Measurements from ENCODE around the gene MNT.

Gene MNT

DNA sequence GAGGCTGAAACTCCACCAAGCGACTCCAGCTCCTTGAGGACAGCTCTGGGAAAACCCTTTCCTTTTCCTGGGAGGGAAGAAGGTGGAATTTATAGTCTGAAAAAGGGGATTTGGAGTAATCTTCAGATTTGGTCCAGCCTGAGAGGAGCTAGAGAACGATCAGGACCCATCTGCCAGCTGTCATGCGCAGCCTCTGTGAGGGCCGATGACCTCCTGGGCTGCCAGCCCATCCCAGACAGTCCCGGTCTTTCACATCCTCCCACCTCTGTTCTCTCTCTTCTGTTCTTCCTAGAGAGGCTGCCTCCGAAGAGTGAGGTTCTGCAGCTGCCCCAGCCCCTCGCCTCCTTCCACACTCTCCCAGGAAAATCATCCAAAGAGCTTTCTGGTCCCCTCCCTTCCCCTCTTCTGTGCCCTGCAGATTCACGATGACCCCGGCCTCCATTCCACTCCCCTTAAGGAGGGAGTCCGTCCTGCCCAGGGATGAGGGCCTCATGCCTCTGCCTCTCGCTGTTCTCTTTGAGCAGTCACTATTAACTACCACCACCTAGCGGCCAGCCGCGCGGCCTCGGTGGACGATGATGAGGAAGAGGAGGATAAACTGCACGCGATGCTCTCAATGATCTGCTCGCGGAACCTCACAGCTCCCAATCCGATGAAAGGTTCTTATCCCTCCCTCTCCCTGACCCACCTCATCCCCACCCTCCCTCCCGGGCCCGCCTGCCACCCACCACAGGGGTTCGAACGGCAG is 33.9 kb downstream of the MNT start:
- TF ChIP-seq, protein P1, sequence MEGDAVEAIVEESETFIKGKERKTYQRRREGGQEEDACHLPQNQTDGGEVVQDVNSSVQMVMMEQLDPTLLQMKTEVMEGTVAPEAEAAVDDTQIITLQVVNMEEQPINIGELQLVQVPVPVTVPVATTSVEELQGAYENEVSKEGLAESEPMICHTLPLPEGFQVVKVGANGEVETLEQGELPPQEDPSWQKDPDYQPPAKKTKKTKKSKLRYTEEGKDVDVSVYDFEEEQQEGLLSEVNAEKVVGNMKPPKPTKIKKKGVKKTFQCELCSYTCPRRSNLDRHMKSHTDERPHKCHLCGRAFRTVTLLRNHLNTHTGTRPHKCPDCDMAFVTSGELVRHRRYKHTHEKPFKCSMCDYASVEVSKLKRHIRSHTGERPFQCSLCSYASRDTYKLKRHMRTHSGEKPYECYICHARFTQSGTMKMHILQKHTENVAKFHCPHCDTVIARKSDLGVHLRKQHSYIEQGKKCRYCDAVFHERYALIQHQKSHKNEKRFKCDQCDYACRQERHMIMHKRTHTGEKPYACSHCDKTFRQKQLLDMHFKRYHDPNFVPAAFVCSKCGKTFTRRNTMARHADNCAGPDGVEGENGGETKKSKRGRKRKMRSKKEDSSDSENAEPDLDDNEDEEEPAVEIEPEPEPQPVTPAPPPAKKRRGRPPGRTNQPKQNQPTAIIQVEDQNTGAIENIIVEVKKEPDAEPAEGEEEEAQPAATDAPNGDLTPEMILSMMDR (IDR thresholded peaks at IDR 0.05; ENCODE audit: extremely low read depth, insufficient read depth, missing control alignments), result no peak
- DNase-seq (ENCODE audit: low spot score), result no peak
- in situ Hi-C loops (cut with MboI; ENCODE audit: low pct_unique_long_range_greater_than_20kb, low sequenced_read_pairs, unreplicated experiment), result no loop called here

DNA sequence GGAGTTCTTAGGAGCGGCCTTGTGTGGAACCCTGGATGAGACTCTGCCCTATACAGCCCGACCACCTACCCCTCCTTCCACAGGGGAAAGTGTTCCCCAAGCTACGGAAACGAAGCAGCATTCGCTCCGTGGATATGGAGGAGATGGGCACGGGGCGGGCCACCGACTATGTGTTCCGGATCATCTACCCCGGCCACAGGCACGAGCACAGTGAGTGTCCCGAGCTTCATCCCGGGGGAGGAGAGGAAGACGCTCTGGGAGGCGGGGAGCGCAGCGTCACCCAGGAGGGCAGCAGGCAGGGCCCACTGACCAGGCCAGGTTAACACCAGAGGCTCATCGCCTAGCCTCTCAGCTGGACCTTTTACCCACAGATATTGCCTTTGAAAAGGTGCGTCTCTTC is 35.7 kb downstream of the MNT start:
- in situ Hi-C loops (cut with MboI; ENCODE audit: low pct_unique_long_range_greater_than_20kb, low sequenced_read_pairs, unreplicated experiment), result no loop called here
- DNase-seq (ENCODE audit: low spot score), result no peak
- TF ChIP-seq, protein P1 (IDR thresholded peaks at IDR 0.05; ENCODE audit: extremely low read depth, insufficient read depth, missing control alignments), result no peak

DNA sequence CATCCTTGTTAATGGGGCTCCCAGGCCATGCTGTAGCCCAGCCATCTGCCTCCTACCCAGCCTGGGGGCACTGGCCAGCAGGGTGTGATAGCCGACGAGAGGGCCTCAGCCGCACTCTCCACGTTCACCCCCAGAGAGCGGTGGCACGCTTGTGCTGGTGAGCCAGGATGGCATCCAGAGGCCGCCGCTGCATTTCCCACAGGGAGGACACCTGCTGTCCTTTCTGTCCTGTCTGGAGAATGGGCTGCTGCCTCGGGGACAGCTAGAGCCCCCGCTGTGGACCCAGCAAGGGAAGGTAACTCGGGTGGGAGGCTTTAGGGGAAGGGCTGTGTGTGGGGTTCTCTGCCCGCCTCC is 36.1 kb downstream of the MNT start:
- DNase-seq (ENCODE audit: low spot score), result no peak
- TF ChIP-seq, protein P1 (IDR thresholded peaks at IDR 0.05; ENCODE audit: extremely low read depth, insufficient read depth, missing control alignments), result no peak
- in situ Hi-C loops (cut with MboI; ENCODE audit: low pct_unique_long_range_greater_than_20kb, low sequenced_read_pairs, unreplicated experiment), result no loop called here

DNA sequence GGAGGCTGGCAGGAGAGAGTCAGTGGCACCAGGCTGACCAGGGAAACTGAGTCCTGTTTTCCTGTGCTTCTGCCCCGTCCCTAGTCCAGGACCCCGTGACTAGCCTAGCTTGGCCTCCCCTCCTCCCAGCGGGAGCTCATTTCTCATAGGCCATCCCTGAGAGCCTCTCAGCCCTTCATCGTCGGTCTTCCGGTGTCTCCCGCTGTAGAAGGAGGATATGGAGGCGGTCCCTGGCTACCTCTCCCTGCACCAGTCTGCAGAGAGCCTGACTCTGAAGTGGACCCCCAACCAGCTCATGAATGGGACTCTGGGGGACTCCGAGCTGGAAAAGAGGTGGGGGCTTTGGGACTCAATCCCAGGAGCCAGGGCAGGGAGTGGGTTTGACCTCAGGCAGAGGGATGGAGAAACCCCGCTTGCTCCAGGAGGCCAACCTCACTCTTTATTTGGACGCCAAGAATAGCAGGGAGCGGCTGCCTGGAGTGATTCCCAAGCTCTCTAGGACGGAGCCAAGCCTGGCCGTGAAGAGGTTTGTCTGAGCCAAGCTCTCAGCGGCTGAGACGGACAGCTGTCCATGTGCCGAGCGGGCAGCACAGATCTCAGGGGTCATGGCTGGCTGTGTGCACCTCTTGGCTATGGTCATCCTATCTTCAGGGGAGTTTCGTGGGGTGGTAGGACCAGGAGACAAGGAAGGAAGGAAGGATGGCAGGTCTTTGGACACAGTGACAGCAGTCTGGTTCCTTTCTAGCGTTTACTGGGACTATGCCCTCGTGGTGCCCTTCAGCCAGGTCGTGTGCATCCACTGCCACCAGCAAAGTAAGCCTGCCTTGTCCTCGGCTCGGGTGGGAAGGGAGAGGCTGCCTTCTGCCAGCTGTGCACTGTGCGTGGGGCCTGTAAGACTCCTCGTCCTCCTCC is 36.8 kb downstream of the MNT start:
- TF ChIP-seq, protein P1 (IDR thresholded peaks at IDR 0.05; ENCODE audit: extremely low read depth, insufficient read depth, missing control alignments), result no peak
- in situ Hi-C loops (cut with MboI; ENCODE audit: low pct_unique_long_range_greater_than_20kb, low sequenced_read_pairs, unreplicated experiment), result no loop called here
- DNase-seq (ENCODE audit: low spot score), result no peak

DNA sequence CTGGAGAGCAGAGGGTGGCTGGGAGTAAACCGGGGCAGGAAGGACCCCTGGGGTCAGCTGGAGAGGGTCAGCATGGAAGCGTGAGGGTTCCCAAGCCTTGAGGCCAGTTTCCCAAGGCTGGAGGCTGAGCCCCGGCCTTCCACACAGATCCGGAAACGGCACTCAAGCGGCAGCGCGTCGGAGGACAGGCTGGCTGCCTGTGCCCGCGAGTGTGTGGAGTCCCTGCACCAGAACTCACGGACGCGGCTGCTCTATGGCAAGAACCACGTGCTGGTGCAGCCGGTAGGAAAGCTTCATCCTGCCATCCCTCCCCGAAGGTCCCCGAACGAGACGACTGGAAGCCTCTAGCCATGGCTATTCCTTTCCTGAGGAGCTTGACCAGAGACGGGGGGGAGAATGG is 37.5 kb downstream of the MNT start:
- DNase-seq (ENCODE audit: low spot score), result no peak
- in situ Hi-C loops (cut with MboI; ENCODE audit: low pct_unique_long_range_greater_than_20kb, low sequenced_read_pairs, unreplicated experiment), result no loop called here
- TF ChIP-seq, protein P1 (IDR thresholded peaks at IDR 0.05; ENCODE audit: extremely low read depth, insufficient read depth, missing control alignments), result no peak

DNA sequence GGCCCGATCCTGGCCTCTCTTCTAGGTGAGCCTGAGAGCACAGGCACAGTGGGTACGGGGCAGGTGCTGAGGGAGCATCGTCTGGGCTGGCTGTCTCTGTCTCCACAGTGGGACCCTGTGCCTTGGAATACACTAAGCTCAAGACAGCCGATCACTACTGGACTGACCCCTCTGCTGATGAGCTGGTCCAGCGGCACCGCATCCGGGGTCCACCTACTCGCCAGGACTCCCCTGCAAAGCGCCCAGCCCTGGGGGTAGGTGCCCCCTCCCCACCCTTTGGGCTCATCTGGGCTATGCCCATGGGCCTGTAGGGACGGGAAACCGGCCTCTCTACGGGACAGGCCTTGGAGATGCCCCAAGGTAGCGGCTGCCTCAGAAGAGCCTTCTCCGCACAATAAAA is 38.0 kb downstream of the MNT start:
- TF ChIP-seq, protein P1 (IDR thresholded peaks at IDR 0.05; ENCODE audit: extremely low read depth, insufficient read depth, missing control alignments), result no peak
- in situ Hi-C loops (cut with MboI; ENCODE audit: low pct_unique_long_range_greater_than_20kb, low sequenced_read_pairs, unreplicated experiment), result no loop called here
- DNase-seq (ENCODE audit: low spot score), result no peak

All from GM13977 (cell line).